AG10803 (cell line): ENCODE data around the gene COX4I2.

Experiments
- DNase-seq: peaks from one replicate; pipeline ENCODE4 v3.0.0; 2010; ENCODE audit warnings: low read depth
- H3K4me3 ChIP-seq: 2 replicates; pipeline ENCODE4 v1.5.1; 2011; ENCODE audit warnings: mild to moderate bottlenecking, low read length, control low read depth
- TF ChIP-seq, protein P1 (sequence below): conservative IDR thresholded peaks from 2 replicates; pipeline ENCODE4 v1.5.1; 2011; ENCODE audit warnings: mild to moderate bottlenecking, low read length, control low read depth, inconsistent platforms

Gene COX4I2

DNA sequence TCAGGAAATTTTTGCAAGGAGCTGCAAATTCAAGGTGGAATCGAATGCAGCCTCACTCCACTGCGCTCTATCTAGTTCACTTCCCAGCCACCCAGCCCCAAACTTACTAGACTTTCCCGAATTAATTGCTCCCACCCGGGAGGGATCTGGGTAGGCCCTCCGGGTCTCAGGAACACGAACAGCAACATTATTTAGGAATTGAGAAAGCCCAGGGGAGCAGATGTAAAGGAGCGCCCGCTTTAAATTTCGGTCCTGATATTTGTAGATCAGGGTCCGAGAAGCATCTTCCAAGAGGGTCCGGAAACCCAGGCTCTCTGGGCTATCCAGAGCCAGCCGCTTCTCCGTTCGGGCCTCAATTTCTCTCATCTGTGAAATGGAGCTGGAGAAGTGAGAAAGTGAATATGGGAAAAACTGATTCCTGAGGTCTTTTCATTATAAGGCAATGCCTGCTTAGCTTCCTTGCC, 33.1 kb upstream of the COX4I2 start:
- TF ChIP-seq, protein P1, sequence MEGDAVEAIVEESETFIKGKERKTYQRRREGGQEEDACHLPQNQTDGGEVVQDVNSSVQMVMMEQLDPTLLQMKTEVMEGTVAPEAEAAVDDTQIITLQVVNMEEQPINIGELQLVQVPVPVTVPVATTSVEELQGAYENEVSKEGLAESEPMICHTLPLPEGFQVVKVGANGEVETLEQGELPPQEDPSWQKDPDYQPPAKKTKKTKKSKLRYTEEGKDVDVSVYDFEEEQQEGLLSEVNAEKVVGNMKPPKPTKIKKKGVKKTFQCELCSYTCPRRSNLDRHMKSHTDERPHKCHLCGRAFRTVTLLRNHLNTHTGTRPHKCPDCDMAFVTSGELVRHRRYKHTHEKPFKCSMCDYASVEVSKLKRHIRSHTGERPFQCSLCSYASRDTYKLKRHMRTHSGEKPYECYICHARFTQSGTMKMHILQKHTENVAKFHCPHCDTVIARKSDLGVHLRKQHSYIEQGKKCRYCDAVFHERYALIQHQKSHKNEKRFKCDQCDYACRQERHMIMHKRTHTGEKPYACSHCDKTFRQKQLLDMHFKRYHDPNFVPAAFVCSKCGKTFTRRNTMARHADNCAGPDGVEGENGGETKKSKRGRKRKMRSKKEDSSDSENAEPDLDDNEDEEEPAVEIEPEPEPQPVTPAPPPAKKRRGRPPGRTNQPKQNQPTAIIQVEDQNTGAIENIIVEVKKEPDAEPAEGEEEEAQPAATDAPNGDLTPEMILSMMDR: no peak
- peak overlapping the region; percentile 96 for H3K4me3 ChIP-seq
- DNase-seq: no peak

DNA sequence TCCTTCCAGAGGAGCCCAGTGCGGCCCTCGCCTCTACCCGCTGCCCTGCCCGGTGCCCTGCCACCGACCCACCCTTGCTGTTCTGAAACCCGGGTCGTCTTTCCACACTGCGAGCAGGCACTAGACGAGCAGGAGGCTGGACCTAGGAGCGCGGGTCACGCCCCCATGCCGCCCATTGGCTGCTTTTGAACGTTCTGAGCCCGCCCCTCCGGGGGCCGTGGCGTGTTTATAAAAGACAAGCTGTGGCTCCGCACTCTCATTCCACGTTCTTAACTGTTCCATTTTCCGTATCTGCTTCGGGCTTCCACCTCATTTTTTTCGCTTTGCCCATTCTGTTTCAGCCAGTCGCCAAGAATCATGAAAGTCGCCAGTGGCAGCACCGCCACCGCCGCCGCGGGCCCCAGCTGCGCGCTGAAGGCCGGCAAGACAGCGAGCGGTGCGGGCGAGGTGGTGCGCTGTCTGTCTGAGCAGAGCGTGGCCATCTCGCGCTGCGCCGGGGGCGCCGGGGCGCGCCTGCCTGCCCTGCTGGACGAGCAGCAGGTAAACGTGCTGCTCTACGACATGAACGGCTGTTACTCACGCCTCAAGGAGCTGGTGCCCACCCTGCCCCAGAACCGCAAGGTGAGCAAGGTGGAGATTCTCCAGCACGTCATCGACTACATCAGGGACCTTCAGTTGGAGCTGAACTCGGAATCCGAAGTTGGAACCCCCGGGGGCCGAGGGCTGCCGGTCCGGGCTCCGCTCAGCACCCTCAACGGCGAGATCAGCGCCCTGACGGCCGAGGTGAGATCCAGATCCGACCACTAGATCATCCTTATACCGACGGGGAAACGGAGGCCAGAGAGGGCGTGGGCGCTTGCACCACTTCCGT, 32.4 kb upstream of the COX4I2 start, which contains the start of gene ID1:
Gene ID1, plus strand, starts transcription at position 259 of the 871 bp plus-strand sequence. Its CDS starts 99 bp downstream, at position 358.
- peak; percentile 90 for DNase-seq
- TF ChIP-seq, protein P1: no peak
- peak within 1 kb of the TSS; percentile 96 for H3K4me3 ChIP-seq

DNA sequence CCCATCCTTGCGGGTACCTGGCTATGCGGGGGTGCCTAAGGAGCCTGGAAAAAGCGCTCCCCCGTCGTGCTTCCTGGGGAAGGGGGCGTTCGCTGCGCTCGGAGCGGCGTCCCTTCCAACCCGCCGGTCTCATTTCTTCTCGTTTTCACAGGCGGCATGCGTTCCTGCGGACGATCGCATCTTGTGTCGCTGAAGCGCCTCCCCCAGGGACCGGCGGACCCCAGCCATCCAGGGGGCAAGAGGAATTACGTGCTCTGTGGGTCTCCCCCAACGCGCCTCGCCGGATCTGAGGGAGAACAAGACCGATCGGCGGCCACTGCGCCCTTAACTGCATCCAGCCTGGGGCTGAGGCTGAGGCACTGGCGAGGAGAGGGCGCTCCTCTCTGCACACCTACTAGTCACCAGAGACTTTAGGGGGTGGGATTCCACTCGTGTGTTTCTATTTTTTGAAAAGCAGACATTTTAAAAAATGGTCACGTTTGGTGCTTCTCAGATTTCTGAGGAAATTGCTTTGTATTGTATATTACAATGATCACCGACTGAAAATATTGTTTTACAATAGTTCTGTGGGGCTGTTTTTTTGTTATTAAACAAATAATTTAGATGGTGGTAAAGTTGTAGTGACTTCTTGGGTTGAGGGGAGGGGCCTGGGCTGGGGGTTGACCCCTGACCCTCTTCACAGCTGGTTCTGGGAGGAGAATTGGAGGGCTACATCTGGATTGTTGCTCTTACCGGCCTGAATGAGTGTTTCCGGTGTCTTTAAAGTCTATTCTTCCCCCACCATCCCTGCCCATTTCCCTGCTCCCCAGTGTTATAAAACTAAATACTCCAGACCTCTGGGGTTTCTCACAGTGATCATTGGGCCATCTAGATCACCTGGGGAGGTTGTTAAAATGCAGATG, 31.6 kb upstream of the COX4I2 start:
- peak overlapping the region; percentile 96 for H3K4me3 ChIP-seq
- TF ChIP-seq, protein P1: 0 out of 2 replicates have a peak, but pooled peaks have one; percentile 7
- DNase-seq: no peak

DNA sequence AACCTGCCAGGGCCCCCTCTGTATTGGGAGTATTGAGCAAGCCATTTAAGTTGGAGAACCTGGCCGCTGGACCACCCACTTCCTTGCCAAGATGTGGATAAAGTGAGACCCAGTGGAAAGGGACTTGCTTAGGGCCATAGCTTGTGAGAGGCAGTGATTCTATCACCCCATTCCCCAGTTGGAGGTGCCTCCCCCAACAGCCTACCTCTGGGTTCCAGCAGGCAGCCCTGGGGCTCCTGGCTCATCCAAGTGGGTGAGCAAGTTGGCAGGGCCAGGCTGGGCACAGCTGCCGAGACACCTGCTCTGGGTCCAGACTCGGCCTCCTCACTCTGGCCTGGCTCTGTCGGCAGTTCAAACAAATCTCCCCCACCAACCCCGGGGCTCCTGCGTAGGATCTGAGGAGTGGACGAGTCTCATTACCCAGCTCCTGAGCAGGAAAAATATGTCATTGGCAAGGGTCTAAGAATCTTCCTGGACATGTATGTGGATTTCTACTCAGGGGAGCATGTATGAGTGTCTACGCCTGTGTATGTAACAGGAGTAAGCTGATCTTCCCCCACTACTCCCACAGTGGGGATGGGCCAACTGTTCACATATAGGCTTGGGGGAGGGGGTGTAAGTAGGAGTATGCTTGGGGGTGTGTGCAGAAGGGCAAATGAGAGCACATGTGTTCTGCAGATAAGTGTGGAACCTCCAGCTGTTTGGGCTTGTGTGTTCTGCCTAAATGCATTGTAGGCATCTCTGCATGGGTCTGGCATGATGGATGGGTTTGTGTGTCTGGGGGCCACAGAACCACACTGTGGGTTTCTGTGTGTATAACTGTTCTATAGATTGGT, 30.7 kb upstream of the COX4I2 start:
- peak overlapping the region; percentile 96 for H3K4me3 ChIP-seq
- TF ChIP-seq, protein P1: no peak
- peak; percentile 41 for DNase-seq

DNA sequence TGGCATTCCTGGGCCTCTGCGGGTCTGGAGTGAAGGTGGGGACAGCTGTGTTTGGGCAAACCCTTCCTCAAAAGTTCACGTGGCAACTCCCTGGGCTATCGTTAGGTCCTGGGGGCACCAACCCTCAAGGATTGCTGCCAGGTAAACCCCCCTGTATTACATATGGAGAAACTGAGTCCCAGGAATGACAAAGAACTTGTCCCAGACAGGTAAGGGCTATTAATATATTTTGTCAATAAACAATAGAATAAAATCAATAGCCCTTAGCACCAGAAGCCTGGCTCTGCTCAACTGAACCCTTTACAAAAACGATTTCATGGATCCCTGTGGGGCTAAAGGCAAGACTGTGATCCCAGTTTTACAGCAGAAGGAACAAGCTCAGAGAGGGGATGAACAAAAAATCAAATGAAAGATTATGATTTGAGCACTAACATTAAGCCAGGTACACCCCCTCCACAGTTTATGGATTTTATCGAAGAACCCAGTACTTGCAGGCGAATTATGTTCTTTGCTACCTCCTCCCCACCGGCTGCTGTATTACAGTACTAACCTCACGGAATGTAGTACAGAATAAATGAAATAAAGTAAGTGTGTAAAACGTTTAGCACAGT, 30.0 kb upstream of the COX4I2 start:
- peak overlapping the region; percentile 96 for H3K4me3 ChIP-seq
- DNase-seq: no peak
- TF ChIP-seq, protein P1: no peak
